Natural killer cell treated with Interleukin-12 subunit alpha and Interleukin-12 subunit beta and Interleukin-15 and Interleukin-18, amount 100 ng/mL, for 72 hours (primary cell): ENCODE measurements around the gene IGSF5. TPM values are rescaled to one million over a fixed set of nuclear protein-coding genes. Genes with fewer than 3 reads are reported as not detected.
A peak's percentile ranks its signal among the peaks of the same experiment; 100 is the strongest.

Source experiments
- ATAC-seq, 2 donors: fragments of 150-1000 bp; cut with Tn5 transposase in 1 of 2; sonication (Bioruptor Pico), chemical (Tn5 transposase) in 1 of 2; 2 replicates each; pipeline ENCODE4 v1.10.0; 2021
- DNase-seq: peaks from one replicate; pipeline ENCODE4 v3.0.0; 2022; ENCODE audit warnings: low spot score
- H3K27ac Mint-ChIP-seq, 2 donors: 1 replicate in 1 of 2; 2 replicates in 1 of 2; pipeline ENCODE4 v1.8.0; 2022; ENCODE audit warnings: mixed read lengths in 2 of 2, mild to moderate bottlenecking in 1 of 2, moderate library complexity in 1 of 2
- H3K27me3 Mint-ChIP-seq, 2 donors: 1 replicate in 1 of 2; 2 replicates in 1 of 2; pipeline ENCODE4 v1.8.0; 2022; ENCODE audit warnings: mixed read lengths in 2 of 2
- H3K36me3 Mint-ChIP-seq: one replicate; pipeline ENCODE4 v1.8.0; 2022; ENCODE audit warnings: mixed read lengths
- H3K4me1 Mint-ChIP-seq, 2 donors: 1 replicate in 1 of 2; 2 replicates in 1 of 2; pipeline ENCODE4 v1.8.0; 2022; ENCODE audit warnings: low read depth in 2 of 2, mixed read lengths in 2 of 2, mild to moderate bottlenecking in 1 of 2
- H3K4me3 Mint-ChIP-seq: one replicate; pipeline ENCODE4 v1.8.0; 2022; ENCODE audit warnings: mixed read lengths
- H3K9me3 Mint-ChIP-seq: 2 replicates; pipeline ENCODE4 v1.8.0; 2022; ENCODE audit warnings: mixed read lengths
- total RNA-seq, 2 donors: library from RNA; stranded (reverse); gene quantifications; one replicate each; pipeline ENCODE4 v1.2.3, GENCODE V29; 2022

IGSF5 gene
- total RNA-seq, 2 donors from 2014 or later, result not detected

DNA sequence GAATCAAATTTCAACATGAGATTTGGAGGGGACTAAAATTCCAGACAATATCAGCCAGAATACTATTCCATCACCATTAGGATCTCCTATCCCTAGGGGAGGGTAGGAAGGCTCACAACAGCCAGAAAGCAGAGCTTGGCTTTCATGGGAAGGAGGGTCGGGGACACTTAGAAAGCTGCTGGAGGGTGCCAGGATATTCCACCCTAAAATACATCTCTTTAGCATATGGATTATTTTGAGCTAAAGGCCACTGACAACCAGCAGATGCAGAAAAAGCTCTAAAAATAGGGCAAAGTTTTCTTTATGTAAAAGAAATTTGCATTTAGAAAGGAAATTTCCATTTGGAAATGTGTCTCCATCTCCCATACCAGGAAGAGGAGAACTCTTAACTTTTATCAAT, 68.0 kb downstream of the IGSF5 start:
- DNase-seq, result no peak
- Mint-ChIP-seq H3K27me3 (no peaks in the 10 kb centered on the region), H3K4me3 (no peak overlapping the region), H3K36me3 (no peaks in the 10 kb centered on the region), H3K4me1 (no peaks in the 10 kb centered on the region), H3K9me3 (peaks cover under 1% of the 10 kb centered on the region), H3K27ac (no peak overlapping the region)
- ATAC-seq, result no peak

DNA sequence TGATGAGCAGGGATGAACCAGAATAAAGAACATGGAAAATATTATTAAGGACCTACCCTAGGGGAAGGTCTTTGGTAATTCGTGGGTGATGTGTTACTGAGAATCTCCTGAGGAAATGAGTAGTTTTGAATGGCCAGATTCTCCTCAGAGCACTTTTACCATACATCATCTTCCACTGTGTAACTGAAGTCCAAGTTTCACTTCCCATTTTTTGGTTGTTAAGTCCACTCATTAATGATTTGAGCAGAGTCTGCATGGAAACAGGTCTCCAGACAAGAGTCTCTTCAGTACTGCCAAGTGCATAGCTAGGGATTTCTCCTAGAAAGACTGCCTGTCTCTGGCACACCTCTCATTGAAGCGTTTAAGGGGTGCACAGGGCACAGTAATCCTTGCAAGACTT, 73.6 kb downstream of the IGSF5 start:
- H3K27ac Mint-ChIP-seq, result no peak overlapping the region
- DNase-seq, result no peak
- peaks cover 3% of the 10 kb centered on the region for H3K9me3 Mint-ChIP-seq
- H3K4me3 Mint-ChIP-seq, result no peak overlapping the region
- H3K36me3 Mint-ChIP-seq, result no peaks in the 10 kb centered on the region
- H3K27me3 Mint-ChIP-seq, result no peaks in the 10 kb centered on the region
- ATAC-seq, result no peak
- no peaks in the 10 kb centered on the region for H3K4me1 Mint-ChIP-seq

DNA sequence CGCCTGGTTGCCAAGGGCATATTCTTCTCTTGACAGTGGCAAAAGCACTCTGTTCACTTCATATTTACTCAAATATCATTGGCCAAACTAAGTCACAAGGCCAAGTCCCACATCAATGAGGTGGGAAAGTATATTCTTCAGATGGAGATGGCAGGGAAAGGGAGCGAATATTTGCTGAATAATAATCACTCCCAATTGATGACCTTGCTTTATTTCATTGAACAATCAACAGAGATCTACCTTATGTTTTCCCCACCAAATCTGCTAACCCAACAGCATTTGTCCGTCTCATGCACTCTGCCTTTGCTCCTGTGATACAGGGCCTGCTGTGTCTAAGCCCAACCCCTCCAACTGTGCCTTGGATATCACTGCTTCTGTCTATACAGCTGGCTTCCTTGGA, 77.1 kb downstream of the IGSF5 start:
- ATAC-seq, result no peak
- Mint-ChIP-seq H3K9me3 (peaks cover 8% of the 10 kb centered on the region), H3K36me3 (no peaks in the 10 kb centered on the region), H3K4me1 (no peaks in the 10 kb centered on the region), H3K27ac (no peak overlapping the region), H3K27me3 (peaks cover 0 to 2% of the 10 kb centered on the region in 2 donors), H3K4me3 (no peak overlapping the region)
- no peak for DNase-seq

DNA sequence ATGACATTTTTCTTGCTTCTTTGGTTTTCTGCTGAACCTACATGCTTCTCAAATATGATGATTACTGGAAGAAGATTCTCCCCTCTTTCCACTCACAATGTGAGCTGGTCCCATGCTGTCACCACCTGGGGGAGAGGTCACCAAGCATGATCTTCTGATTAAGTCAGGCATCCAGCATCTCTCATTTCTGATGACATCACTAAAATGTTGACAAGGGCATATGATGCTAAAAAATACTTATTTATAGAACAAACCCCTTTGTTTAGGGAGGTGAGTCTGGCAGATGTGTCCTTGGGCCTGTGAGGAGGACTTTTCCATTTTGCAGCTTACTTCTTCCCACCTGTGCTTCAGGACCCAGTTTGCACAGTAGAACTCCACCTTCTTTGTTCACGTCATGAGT, 80.3 kb downstream of the IGSF5 start:
- Mint-ChIP-seq H3K4me3 (no peak overlapping the region), H3K27me3 (peaks cover 0 to 2% of the 10 kb centered on the region in 2 donors), H3K4me1 (no peaks in the 10 kb centered on the region), H3K36me3 (no peaks in the 10 kb centered on the region), H3K9me3 (peaks cover 10% of the 10 kb centered on the region), H3K27ac (no peak overlapping the region)
- ATAC-seq, result no peak
- DNase-seq, result no peak

DNA sequence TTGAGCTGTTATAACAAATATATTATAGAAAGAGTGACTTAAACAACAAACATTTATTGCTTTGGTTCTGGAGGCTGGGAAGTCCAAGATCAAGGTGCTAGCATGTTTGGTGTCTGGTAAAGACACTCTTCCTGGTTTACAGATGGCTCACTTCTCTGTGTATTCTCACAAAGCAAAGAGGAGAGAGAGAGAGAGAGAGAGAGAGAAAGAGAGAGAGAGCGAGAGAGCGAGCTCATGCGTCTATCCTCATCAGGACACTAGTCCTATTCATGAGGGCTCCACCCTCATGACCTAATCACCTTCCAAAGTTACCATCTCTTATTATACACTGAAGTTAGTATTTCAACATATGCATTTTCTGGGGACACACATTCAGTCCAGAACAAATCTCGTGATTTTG, 89.6 kb downstream of the IGSF5 start:
- Mint-ChIP-seq H3K4me3 (no peak overlapping the region), H3K4me1 (no peaks in the 10 kb centered on the region), H3K27me3 (no peaks in the 10 kb centered on the region), H3K9me3 (peaks cover 2% of the 10 kb centered on the region), H3K36me3 (no peaks in the 10 kb centered on the region), H3K27ac (no peak overlapping the region)
- DNase-seq, result no peak
- ATAC-seq, result no peak

DNA sequence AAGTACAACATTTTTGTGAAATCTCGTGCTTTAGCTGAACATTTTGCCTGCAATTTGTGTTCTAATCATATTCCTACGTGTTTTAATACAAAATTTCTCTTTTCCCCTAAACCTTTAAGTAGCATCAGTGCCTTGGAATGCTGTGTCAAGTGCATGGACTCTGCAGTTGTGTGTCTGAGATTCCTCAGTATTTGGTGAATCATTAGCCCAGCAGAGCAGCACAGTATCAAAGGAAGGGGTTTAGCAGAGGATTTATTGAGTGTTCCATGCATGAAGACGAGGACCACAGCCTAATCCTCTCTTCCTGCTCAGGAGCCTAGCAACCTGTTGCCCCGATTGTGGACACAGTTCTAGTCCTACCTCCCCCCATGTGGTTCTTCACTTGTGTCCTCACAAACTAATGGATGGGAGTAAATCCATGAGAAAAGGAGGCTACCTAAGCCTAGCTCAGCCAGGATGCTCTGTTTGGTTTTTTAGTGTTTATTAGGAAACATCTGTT, 92.9 kb downstream of the IGSF5 start:
- peaks cover 3 to 11% of the 10 kb centered on the region in 2 donors for H3K27me3 Mint-ChIP-seq
- ATAC-seq, result no peak
- no peak overlapping the region for H3K4me3 Mint-ChIP-seq
- H3K27ac Mint-ChIP-seq, result no peak overlapping the region
- H3K36me3 Mint-ChIP-seq, result no peaks in the 10 kb centered on the region
- DNase-seq, result no peak
- H3K4me1 Mint-ChIP-seq, result no peaks in the 10 kb centered on the region
- peaks cover 2% of the 10 kb centered on the region for H3K9me3 Mint-ChIP-seq

DNA sequence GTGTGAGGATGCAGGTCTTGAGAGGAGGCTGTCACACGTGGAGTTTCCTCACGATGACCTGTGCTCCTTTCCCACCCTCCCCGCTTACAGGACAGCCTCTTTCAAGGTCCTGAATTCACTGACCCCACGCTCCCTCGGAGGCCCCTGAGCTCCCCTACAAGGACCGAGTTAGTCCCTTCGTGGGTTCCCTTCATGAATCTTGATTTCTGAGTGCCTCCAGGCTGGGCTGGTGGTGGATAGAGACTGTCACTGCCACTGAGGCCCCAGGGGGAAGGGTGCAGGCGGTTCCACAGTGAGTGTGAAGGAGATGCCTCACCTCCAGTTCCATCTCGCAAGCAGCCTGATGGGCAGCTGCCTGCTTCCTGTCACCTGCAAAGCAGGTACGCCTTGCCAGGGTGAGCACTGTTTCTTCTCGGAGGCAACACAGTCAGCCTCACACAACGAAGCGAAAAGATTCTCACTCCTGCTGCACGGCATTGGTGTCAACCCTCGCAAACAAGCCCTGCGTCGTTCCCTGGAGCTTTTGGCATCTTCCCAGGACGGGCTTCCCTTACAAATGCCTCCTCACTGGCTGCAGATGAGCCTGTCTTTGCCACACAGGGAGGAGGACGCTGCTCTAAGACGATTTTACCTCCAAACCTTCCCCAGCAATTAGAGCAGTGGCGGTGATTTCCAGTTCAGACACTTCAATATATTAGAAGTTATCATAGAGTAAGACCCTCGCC, 95.6 kb downstream of the IGSF5 start:
- DNase-seq, result no peak
- H3K27ac Mint-ChIP-seq, result no peak overlapping the region
- H3K9me3 Mint-ChIP-seq, result peaks cover 2% of the 10 kb centered on the region
- peaks cover 3 to 11% of the 10 kb centered on the region in 2 donors for H3K27me3 Mint-ChIP-seq
- H3K4me3 Mint-ChIP-seq, result no peak overlapping the region
- no peaks in the 10 kb centered on the region for H3K4me1 Mint-ChIP-seq
- no peak for ATAC-seq
- H3K36me3 Mint-ChIP-seq, result no peaks in the 10 kb centered on the region

DNA sequence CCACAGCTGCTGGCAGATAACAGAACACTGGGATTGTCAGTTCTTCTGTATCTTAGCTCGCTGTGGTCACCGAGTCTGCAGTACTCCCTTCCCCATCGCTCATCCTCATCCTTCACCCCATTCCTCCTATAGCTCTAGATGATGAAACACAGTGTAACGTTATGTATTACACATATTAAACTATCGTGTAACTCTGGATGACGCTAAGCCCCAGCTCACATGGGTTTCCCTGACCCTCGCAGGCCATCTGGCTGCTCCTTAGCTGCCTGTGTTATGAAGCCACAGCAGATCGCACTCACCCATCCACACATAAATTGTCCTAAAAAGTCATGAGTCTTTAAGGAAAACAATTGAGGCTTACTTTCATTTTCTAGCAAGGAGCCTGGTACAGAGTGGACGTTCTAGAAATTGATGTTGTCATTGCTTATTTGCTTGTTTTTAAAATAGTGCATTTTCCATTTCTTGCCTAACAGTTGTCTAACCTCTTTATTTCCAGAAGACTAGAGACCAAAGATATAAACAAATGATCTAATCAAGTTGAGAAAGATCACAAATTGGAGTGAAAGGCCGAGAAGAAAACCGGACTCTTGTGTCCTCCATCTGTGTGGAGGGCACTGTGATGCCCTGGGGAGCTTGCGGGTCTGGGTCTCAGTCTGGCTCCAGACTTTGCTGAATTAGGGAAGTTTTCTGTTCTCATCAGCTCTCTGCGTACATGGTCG, 97.9 kb downstream of the IGSF5 start:
- no peak for ATAC-seq
- H3K4me1 Mint-ChIP-seq, result no peaks in the 10 kb centered on the region
- no peaks in the 10 kb centered on the region for H3K9me3 Mint-ChIP-seq
- H3K27ac Mint-ChIP-seq, result no peak overlapping the region
- no peak overlapping the region for H3K4me3 Mint-ChIP-seq
- H3K27me3 Mint-ChIP-seq, result peaks cover 3 to 11% of the 10 kb centered on the region in 2 donors
- no peaks in the 10 kb centered on the region for H3K36me3 Mint-ChIP-seq
- DNase-seq, result no peak

DNA sequence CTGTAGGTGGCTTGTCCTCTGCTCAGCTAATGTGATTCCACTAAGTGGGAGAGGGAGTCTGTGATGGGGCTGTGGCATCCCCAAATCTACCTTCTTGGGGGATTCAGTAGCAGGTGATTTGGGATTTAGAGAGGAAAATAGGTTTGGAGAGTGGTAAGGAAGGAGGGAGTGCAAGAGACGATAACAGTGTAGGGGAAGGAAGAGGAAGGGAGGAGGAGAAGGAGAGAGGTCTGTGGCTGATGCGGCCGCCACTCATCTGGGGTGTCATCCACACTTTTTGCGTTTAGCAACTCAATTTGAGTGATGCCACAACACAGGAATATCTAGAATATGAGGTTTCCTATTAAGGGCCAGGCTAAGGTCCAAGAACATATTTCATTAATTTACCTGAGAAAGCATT, 98.5 kb downstream of the IGSF5 start:
- no peak overlapping the region for H3K4me3 Mint-ChIP-seq
- ATAC-seq (no peak), DNase-seq (no peak)
- no peak overlapping the region for H3K27ac Mint-ChIP-seq
- H3K27me3 Mint-ChIP-seq, result peaks cover 3 to 11% of the 10 kb centered on the region in 2 donors
- no peaks in the 10 kb centered on the region for H3K4me1 Mint-ChIP-seq
- H3K9me3 Mint-ChIP-seq, result no peaks in the 10 kb centered on the region
- H3K36me3 Mint-ChIP-seq, result no peaks in the 10 kb centered on the region

DNA sequence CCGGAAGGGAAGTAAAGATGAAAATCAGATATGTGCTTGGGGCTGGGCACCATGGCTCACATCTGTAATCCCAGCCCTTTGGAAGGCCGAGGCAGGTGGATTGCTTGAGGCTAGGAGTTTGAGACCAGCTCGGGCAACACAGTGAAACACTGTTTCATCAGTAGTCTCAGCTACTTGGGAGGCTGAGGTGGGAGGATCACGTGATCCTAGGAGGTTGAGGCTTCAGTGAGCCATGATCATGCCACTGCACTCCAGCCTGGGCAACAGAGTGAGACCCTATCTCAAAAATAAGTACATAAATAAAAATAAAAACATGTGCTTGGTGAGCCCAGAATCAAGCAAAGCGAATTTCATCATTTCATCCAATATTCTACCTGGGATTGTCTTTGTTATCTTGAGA, 98.9 kb downstream of the IGSF5 start:
- no peak overlapping the region for H3K27ac Mint-ChIP-seq
- no peaks in the 10 kb centered on the region for H3K36me3 Mint-ChIP-seq
- H3K4me1 Mint-ChIP-seq, result no peaks in the 10 kb centered on the region
- peaks cover 3 to 11% of the 10 kb centered on the region in 2 donors for H3K27me3 Mint-ChIP-seq
- no peak overlapping the region for H3K4me3 Mint-ChIP-seq
- no peak for ATAC-seq
- no peaks in the 10 kb centered on the region for H3K9me3 Mint-ChIP-seq
- DNase-seq, result no peak

DNA sequence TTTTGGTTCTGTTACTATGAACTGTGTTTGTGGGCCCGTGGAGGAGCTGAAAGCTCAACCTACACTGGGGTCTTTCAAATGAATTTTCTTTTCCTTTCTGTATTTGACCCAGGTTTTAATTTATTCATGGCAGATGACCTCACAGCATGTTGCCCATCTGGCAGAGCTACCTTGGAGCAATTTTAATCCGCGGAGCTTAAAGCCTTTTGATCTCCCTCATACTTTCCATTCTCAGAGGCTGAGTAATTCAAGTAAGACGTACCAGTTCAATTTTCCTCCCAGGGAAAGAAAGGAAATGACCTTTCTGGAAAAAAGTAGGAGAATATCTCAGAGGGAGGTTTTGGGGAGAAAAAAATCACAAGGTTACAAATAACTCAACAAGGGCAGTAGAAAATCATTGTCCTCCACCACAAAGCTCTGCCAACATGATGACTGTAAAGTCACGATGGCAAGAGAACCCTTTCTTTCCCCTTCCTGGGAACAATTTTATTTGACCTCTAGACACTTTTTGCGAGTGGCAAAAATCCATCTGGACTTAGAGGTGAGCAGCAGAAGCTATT, 100.7 kb downstream of the IGSF5 start:
- H3K27ac Mint-ChIP-seq, result no peak overlapping the region
- DNase-seq, result no peak
- no peak for ATAC-seq
- no peak overlapping the region for H3K4me3 Mint-ChIP-seq
- H3K9me3 Mint-ChIP-seq, result no peaks in the 10 kb centered on the region
- no peaks in the 10 kb centered on the region for H3K36me3 Mint-ChIP-seq
- H3K27me3 Mint-ChIP-seq, result peaks cover 3 to 11% of the 10 kb centered on the region in 2 donors
- H3K4me1 Mint-ChIP-seq, result no peaks in the 10 kb centered on the region

DNA sequence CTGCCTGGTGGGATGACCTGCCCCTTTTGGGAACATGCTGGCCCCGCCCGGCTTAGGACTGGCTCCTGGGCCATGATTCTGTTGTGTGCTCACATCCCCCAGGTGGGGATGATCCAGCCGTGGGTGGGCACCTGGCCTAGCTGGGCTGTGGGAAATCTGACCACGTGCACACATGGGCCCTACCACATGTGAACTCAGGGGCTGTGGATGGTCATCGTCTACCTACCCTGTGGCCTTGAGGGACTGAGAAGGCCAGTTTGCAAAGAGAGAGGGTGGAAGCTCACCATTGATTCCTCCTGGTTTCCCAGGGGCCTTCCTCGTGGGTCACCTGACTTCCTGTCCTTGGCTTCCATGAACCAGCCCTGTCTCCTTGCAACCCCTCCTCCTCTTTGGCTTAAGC, 102.9 kb downstream of the IGSF5 start:
- H3K4me1 Mint-ChIP-seq, result no peaks in the 10 kb centered on the region
- DNase-seq (no peak), ATAC-seq (no peak)
- no peak overlapping the region for H3K4me3 Mint-ChIP-seq
- H3K9me3 Mint-ChIP-seq, result no peaks in the 10 kb centered on the region
- H3K27me3 Mint-ChIP-seq, result peaks cover 0 to under 1% of the 10 kb centered on the region in 2 donors
- H3K36me3 Mint-ChIP-seq, result no peaks in the 10 kb centered on the region
- H3K27ac Mint-ChIP-seq, result no peak overlapping the region

DNA sequence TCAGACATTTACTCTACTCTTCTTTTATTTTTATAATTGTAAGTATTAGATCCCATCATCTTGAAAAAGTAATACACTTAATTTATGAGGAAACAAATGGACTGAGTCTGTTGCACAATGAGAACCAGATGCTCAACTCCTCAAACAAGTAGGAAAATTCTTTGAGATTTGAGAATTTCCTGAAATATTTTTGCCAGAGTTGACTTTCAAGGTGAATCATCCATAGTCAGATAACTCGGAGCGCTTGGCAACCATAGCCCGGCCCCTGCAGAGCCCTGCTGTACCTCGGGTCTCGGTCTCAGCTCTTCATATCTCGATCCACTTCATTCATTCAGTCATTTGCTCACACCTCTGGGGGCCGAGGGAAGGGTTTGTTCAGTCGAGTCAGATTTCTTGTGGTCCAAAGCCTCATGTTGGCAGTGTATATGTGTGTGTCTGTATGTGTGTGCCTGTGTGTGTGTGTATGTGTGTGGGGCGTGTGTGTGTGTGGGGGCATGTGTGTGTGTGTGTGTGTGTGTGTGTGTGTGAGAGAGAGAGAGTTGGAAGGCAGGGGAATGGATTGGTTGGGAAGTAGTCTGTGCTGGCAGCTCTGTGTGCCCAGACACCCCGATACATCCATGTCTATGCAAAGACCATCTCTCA, 104.2 kb downstream of the IGSF5 start:
- Mint-ChIP-seq H3K9me3 (peaks cover 2% of the 10 kb centered on the region), H3K4me3 (no peak overlapping the region), H3K27ac (no peak overlapping the region), H3K36me3 (no peaks in the 10 kb centered on the region), H3K4me1 (no peaks in the 10 kb centered on the region), H3K27me3 (peaks cover 0 to 2% of the 10 kb centered on the region in 2 donors)
- DNase-seq (no peak), ATAC-seq (peak in 1 of 2 donors; percentile 41)

DNA sequence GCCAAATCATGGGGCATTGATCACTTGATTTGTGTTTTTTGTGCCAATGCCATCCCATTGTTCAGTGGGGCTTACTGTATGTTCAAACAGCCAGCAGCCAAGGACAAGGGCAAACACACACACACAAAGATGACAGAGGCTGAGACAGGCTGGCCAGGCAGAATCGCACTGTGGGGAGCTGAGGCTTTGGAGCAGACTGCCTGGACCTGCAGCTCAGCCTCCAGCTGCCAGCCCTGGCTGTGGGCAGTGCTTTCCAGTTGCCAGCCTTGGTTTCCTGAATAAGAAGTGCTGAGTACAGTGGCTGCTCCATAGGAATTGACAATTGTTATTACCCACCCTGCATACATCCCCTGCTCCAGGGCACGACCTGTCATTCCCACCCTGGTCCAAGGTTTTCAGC, 105.3 kb downstream of the IGSF5 start:
- H3K27ac Mint-ChIP-seq, result no peak overlapping the region
- no peak overlapping the region for H3K4me3 Mint-ChIP-seq
- no peaks in the 10 kb centered on the region for H3K36me3 Mint-ChIP-seq
- DNase-seq, result no peak
- H3K9me3 Mint-ChIP-seq, result peaks cover 3% of the 10 kb centered on the region
- no peaks in the 10 kb centered on the region for H3K4me1 Mint-ChIP-seq
- ATAC-seq, result no peak
- H3K27me3 Mint-ChIP-seq, result peaks cover 0 to 3% of the 10 kb centered on the region in 2 donors
